Measurements from ENCODE around the gene MLXIP. TPM values are rescaled to one million over a fixed set of nuclear protein-coding genes. Genes with fewer than 3 reads are reported as not detected.

Gene MLXIP
- total and polyA plus RNA-seq, 2 of the 13 experiments (the other 11 are each of a cell fraction or from before 2014, with no cell fraction given) = 5.3 to 6.7 TPM

DNA sequence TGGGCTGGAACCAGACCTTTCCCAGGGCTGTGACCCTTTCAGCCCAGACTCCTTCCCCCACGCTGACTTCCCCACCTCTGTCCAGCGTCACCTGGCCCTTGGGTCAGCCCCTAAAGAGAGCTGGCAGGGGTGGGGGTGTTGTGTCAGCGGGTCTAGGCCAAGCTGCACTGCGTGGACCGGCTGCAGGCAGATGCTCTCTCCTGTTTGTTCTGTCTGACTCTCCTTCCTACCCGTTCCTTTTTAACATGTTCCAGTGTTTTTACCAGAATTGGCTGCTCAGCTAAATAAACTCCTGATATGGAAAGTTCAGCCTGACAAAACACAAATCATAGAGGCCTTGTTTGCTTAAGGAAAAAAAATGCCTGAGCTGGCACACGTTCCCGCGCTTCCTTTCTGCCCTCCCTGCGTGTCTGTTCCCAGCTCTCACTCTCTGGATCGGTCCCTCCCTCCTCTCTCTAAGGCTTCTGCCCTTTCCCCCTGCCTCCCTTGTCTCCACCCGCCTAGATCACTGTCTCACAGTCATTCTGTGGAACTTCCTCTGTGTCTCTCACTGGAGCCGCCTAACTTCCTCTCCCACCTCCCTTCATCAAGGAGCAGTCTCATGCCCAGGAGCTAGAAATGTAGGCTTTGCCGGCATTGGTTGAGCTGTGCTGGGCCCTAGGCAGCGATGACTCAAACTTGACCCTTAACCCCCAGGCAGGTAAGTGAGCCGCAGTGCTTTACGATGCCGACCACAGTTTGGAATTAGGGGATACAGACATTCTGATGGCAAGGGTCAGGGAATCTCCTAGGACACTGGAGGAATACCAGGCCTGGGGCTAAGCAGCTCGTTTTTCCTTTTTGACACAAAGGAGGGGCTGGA lies 15.5 kb upstream of the MLXIP start (continued):
- TF ChIP-seq, protein P1, sequence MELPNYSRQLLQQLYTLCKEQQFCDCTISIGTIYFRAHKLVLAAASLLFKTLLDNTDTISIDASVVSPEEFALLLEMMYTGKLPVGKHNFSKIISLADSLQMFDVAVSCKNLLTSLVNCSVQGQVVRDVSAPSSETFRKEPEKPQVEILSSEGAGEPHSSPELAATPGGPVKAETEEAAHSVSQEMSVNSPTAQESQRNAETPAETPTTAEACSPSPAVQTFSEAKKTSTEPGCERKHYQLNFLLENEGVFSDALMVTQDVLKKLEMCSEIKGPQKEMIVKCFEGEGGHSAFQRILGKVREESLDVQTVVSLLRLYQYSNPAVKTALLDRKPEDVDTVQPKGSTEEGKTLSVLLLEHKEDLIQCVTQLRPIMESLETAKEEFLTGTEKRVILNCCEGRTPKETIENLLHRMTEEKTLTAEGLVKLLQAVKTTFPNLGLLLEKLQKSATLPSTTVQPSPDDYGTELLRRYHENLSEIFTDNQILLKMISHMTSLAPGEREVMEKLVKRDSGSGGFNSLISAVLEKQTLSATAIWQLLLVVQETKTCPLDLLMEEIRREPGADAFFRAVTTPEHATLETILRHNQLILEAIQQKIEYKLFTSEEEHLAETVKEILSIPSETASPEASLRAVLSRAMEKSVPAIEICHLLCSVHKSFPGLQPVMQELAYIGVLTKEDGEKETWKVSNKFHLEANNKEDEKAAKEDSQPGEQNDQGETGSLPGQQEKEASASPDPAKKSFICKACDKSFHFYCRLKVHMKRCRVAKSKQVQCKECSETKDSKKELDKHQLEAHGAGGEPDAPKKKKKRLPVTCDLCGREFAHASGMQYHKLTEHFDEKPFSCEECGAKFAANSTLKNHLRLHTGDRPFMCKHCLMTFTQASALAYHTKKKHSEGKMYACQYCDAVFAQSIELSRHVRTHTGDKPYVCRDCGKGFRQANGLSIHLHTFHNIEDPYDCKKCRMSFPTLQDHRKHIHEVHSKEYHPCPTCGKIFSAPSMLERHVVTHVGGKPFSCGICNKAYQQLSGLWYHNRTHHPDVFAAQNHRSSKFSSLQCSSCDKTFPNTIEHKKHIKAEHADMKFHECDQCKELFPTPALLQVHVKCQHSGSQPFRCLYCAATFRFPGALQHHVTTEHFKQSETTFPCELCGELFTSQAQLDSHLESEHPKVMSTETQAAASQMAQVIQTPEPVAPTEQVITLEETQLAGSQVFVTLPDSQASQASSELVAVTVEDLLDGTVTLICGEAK (IDR thresholded peaks at IDR 0.05) = no peak
- TF ChIP-seq, protein P1 (CRISPR knock-in tag; IDR thresholded peaks at IDR 0.05) = peak; percentile 28; the same call in 1 of the 2 replicates
- TF ChIP-seq ZNF557 (CRISPR knock-in tag; IDR thresholded peaks at IDR 0.05) (no peak), ZNF318 (CRISPR knock-in tag; IDR thresholded peaks at IDR 0.05) (no peak), ZNF282 (IDR thresholded peaks at IDR 0.05; ENCODE audit: partially characterized antibody) (no peak), ZNF235 (CRISPR knock-in tag; IDR thresholded peaks at IDR 0.05; ENCODE audit: borderline replicate concordance) (no peak), BCL6 (CRISPR knock-in tag; IDR thresholded peaks at IDR 0.05) (no peak), SP1 (IDR thresholded peaks at IDR 0.05) (no peak), SP1 (CRISPR knock-in tag; IDR thresholded peaks at IDR 0.05) (no peak), JUND (CRISPR knock-in tag; IDR thresholded peaks at IDR 0.05) (0 out of 2 replicates have a peak, but pooled peaks have one; percentile 33)
